Activated naive CD4-positive, alpha-beta T cell treated with anti-CD3 and anti-CD28 coated beads, Interleukin-2, amount 50 U/mL, for 24 hours (primary cell): ENCODE data around the gene PAIP2B.

Experiments
- H3K27ac Mint-ChIP-seq: one replicate; pipeline ENCODE4 v1.8.0; 2021; ENCODE audit warnings: mild to moderate bottlenecking, mixed read lengths
- H3K27me3 Mint-ChIP-seq: one replicate; pipeline ENCODE4 v1.8.0; 2021; ENCODE audit warnings: mixed read lengths
- H3K36me3 Mint-ChIP-seq: one replicate; pipeline ENCODE4 v1.8.0; 2021; ENCODE audit warnings: mixed read lengths
- H3K4me1 Mint-ChIP-seq: one replicate; pipeline ENCODE4 v1.8.0; 2021; ENCODE audit warnings: mixed read lengths
- H3K4me3 Mint-ChIP-seq: one replicate; pipeline ENCODE4 v1.8.0; 2021; ENCODE audit warnings: mild to moderate bottlenecking, mixed read lengths
- H3K9me3 Mint-ChIP-seq: one replicate; pipeline ENCODE4 v1.8.0; 2021; ENCODE audit warnings: mixed read lengths

The PAIP2B gene

DNA sequence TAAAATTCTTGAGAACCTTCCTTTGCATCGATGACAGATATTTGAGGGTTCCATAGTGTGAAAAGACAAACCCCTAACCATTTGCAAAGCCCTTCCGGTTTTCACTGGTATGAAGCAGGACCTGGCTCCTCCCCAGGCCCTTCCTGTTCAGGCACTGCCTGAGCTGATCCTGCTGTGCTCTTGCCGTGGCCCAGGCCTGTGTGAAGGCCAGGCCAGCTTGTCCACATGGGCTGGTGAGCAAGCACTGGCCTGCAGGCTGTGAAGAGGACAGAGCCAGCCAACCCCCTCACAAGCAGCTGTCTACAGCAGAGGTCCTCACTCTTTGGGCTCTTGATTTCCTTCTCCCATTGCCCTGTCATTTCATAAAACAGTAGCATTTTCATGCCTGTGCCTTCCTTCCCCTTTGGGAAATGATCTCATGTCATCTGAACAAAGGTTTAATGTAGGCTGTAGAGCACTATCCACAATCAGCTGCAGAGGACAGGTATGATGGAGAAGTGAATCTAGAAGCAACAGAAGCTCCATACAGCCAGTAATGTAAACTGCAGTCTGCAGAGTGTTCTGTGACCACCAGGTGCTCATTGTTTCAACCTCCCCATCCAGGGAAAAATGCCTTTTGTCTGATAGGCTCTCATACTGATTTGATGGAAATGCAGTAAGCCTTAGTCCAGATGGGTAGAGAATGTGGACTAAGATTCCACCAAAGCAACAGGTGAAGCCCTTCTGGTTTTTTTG is 76.7 kb downstream of the PAIP2B start:
- no peaks in the 10 kb centered on the region for H3K27me3 Mint-ChIP-seq
- H3K9me3 Mint-ChIP-seq, result no peaks in the 10 kb centered on the region
- H3K27ac Mint-ChIP-seq, result no peak overlapping the region
- H3K4me3 Mint-ChIP-seq, result no peak overlapping the region
- no peaks in the 10 kb centered on the region for H3K4me1 Mint-ChIP-seq
- H3K36me3 Mint-ChIP-seq, result peaks cover 11% of the 10 kb centered on the region

DNA sequence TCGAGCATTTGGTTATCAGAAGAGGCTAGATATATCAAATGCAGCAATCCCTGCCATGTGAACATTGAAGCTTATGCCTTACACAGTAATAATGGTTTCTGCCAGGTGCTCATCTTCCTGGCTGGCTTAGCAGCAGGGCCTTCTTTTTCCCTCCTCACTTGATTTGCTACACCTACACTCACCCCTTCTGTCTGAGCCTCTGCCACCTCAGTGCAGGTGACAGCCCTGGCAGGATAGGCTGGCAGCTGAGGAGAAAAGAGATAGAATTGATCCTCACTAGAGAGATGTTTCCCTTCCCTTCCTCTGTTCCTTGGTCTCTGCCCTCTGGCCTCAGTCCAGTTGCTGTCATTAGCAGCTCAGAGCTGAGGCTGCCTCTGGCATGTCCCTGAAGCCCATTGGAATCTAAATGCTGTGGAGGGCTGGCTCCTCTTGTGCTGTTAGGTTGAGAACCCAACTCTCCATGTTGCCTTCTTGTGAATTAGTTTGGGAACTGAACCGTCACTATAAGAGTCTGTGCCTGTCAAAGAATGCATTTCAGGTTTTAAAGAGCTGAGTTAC is 78.3 kb downstream of the PAIP2B start:
- H3K27ac Mint-ChIP-seq, result no peak overlapping the region
- H3K4me3 Mint-ChIP-seq, result no peak overlapping the region
- no peaks in the 10 kb centered on the region for H3K4me1 Mint-ChIP-seq
- no peaks in the 10 kb centered on the region for H3K9me3 Mint-ChIP-seq
- H3K27me3 Mint-ChIP-seq, result no peaks in the 10 kb centered on the region
- H3K36me3 Mint-ChIP-seq, result peaks cover 17% of the 10 kb centered on the region

DNA sequence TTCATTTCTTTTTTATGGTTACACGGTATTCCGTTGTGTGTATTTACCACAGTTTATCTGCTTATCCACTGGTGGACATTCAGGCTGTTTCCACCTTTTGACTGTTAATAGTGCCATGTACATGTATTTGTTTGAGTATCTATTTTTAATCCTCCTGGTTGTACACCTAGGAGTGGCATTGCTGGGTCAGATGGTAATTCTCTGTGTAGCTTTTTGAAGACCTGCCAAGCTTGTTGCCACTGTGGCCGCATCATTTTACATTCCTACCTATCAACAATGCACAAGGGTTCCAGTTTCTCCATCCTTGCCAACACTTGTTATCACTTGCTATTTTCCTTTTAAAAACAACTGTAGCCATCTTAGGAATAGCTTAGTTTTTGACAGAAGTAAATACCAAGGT is 83.1 kb downstream of the PAIP2B start:
- Mint-ChIP-seq H3K36me3 (peaks cover 14% of the 10 kb centered on the region), H3K27me3 (no peaks in the 10 kb centered on the region), H3K9me3 (no peaks in the 10 kb centered on the region), H3K4me1 (peaks cover 3% of the 10 kb centered on the region), H3K27ac (no peak overlapping the region), H3K4me3 (no peak overlapping the region)

DNA sequence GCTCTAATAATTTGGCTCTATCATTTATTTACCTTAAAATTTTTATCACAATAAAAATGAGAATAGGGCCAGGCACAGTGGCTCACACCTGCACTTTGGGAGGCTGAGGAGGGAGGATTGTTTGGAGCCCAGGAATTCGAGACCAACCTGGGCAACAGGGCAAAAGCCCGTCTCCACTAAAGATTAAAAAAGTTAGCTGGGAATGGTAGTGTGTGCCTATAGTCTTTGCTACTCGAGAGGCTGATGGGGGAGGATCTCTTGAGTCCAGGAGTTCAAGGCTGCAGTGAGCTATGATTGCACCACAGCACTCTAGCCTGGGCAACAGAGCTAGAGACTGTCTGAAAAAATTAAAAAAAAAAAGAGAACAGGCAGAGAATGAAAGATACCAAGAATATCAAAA is 90.7 kb downstream of the PAIP2B start:
- no peaks in the 10 kb centered on the region for H3K9me3 Mint-ChIP-seq
- peaks cover 6% of the 10 kb centered on the region for H3K36me3 Mint-ChIP-seq
- H3K27ac Mint-ChIP-seq, result no peak overlapping the region
- H3K4me1 Mint-ChIP-seq, result peaks cover 8% of the 10 kb centered on the region
- H3K27me3 Mint-ChIP-seq, result no peaks in the 10 kb centered on the region
- no peak overlapping the region for H3K4me3 Mint-ChIP-seq

DNA sequence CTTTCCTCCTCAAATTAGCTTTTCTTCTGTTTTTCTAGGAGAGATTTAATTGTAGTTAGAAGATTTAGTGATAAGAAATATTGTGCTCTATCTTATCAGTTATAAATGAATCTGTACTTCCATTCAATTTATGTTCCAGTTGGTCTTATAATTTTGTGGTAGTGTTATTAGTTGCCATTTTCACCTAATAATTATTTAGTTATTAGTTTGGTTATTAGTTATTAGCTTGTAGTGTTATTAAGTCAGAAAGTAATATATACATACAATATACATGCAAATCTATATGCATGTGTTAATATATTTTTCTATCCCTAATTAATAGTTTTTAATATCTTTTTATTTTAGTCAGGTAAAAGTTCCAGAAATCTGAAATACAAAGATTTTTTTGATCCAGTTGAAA is 93.3 kb downstream of the PAIP2B start:
- Mint-ChIP-seq H3K27ac (no peak overlapping the region), H3K27me3 (no peaks in the 10 kb centered on the region), H3K36me3 (peaks cover 4% of the 10 kb centered on the region), H3K4me3 (no peak overlapping the region), H3K9me3 (no peaks in the 10 kb centered on the region), H3K4me1 (peaks cover 9% of the 10 kb centered on the region)
